AG09309 (cell line): ENCODE data around the gene CFAP97.
A peak's percentile ranks its signal among the peaks of the same experiment; 100 is the strongest.
"Not testable (repeated sequence)": the region's sequence is repeated elsewhere in the genome, so short reads cannot be mapped to it uniquely, and the experiment has no call there.

Experiments
- DNase-seq: peaks from one replicate; pipeline ENCODE4 v3.0.0-alpha.2; 2010; ENCODE audit warnings: low read depth
- H3K4me3 ChIP-seq: 2 replicates; pipeline ENCODE4 v1.5.1; 2011; ENCODE audit warnings: mild to moderate bottlenecking, low read depth, low read length, moderate library complexity; ENCODE audit not compliant: control insufficient read depth
- CTCF ChIP-seq: IDR thresholded peaks from 2 replicates; pipeline ENCODE4 v1.5.1; 2011; ENCODE audit warnings: mild to moderate bottlenecking, low read depth, low read length, inconsistent platforms; ENCODE audit not compliant: insufficient read depth, control insufficient read depth; ENCODE audit errors: missing control alignments

The CFAP97 gene

GRCh38 chr4:185210102-185210981 lies 6.5 kb upstream of the CFAP97 start:
- TF ChIP-seq CTCF: no peak
- DNase-seq: no peak
- H3K4me3 ChIP-seq: peak overlapping the region; percentile 98

- H3K4me3 ChIP-seq: peak overlapping the region; percentile 98
- DNase-seq: not testable (repeated sequence)
These were observed 6.0 kb upstream of the CFAP97 start for GRCh38 chr4:185209852-185210101.

DNA sequence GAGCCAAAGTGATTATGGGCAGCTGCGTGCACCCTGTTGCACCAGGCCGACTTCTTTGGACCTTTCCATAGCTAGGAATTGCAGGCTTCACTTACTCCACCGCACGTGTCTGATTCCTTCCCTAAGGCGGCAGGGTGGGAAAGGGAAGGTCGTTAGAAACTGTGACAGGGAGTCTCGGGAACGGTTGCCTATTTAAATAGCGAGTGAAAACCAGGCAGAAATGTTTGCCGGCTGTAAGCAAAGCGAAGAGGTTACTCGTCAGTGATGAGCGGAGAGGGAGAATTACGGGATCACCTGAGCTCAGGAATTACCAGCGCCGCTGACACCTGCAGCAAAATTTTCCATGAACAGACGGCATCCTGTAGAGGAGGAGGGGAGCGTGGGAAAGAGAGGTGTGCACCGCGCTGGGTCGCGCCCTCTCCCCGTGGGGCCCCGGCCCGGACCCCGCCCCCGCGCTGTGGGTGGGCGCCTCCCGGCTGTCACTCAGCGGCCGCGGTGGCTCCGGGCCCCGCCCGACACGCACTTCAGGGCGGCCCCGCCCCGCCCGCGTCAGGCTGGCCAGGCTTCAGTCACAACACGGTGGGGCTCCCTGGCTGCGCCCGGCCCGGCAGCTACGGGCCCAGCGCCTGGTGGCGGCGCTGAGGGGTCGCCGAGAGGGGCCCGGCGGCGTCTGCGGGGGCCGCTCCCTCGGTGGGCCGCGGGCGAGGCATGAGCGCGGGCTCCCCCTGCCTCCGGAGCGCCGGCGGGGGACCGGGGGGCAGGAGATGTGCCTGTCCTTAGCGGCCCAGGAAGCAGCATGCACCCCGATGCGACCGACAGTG lies 5.4 kb upstream of the CFAP97 start, which contains the start of gene SNX25:
TSS of gene SNX25 (plus strand) at position 568 of the 821 bp plus-strand sequence. CDS start at position 797, 229 bp downstream.
- DNase-seq: no peak
- H3K4me3 ChIP-seq: peak within 1 kb of the TSS; percentile 98
- TF ChIP-seq CTCF: no peak

DNA sequence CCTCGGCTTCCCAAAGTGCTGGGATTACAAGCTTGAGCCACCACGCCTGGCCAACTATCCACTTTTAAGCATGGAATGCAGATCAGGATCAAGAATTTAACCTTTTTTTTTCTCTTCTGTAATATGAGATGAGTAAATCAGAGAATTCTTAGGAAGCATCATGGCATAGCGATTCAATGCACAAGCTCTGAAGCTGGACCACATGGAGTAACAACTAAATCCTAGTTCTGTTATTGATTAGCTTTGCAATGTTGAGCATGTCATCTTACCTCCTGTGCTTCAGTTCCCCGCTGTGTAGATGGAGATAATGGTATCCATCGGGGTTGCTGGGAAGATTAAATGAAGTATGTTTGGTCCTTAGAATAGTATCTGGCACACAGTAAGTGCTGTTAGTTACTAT lies 3.7 kb upstream of the CFAP97 start:
- DNase-seq: no peak
- no peak for TF ChIP-seq CTCF
- no peak overlapping the region for H3K4me3 ChIP-seq

- DNase-seq: no peak
- no peak for TF ChIP-seq CTCF
- no peak overlapping the region for H3K4me3 ChIP-seq
These were observed 2.0 kb upstream of the CFAP97 start for GRCh38 chr4:185205697-185206342.

GRCh38 chr4:185205073-185205472 lies 1.3 kb upstream of the CFAP97 start:
- H3K4me3 ChIP-seq, DNase-seq: not testable (repeated sequence)

DNA sequence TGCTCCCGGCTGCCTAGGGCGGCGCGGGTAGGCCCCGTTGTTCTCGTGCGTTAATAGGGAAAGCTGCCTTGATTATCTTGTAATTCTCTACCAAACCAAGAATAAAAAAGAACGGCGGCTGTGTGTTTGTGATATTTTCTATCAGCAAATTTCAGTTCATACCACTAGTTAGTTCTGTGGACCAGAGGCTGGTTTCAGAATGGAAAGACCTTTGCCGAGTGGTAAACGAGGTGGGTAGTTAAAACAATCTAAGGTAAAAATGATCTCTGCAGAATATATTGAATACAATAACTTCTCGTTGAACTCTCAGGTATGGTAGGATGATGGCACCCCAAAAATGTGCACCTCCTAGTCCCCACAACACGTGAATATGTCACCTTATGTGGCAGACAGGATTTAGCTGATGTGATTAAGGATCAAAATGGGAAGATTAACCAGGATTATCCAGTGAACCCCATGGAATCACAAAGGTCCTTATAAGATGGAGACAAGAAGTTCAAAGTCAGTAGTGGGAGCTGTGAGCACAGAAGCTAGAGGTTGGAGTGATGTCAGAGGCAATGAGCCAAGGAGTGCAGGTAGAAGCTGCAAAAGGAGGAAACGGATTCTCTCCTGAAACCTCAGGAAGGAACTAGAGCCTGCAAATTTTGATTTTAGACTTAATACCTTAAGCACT lies 574 bp upstream of the CFAP97 start:
- peak overlapping the region; percentile 39 for H3K4me3 ChIP-seq
- no peak for TF ChIP-seq CTCF
- DNase-seq: no peak
